Cerebellar nuclear complex (tissue), 1 donor: ENCODE measurements around the gene BBX.
"Not testable (repeated sequence)": the region's sequence is repeated elsewhere in the genome, so short reads cannot be mapped to it uniquely, and the experiment has no call there.

Source experiments
- DNase-seq, 2 experiments: peaks; one replicate each; lab custom pipeline; 2025; lab: John Stamatoyannopoulos, UW

Gene BBX

DNA sequence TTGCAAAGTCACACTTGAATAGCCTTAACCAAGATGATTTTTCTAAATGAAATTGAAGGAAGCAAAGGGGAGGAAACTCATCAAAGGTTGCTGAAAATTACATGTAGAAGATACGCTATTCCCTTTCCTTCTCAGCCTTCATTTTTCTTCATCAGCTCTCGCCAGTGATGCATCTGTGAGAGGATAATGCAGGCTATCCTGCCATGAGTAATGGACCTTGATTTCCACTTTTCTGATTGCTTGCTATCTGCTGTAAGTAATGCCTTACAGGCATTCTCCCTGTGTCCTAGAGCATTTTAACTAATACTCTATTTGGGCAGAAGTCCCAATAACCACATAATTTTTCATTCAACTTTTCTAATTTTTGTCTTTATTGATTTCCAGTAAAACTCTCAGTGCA is 162.6 kb downstream of the BBX start:
- no peak for DNase-seq

DNA sequence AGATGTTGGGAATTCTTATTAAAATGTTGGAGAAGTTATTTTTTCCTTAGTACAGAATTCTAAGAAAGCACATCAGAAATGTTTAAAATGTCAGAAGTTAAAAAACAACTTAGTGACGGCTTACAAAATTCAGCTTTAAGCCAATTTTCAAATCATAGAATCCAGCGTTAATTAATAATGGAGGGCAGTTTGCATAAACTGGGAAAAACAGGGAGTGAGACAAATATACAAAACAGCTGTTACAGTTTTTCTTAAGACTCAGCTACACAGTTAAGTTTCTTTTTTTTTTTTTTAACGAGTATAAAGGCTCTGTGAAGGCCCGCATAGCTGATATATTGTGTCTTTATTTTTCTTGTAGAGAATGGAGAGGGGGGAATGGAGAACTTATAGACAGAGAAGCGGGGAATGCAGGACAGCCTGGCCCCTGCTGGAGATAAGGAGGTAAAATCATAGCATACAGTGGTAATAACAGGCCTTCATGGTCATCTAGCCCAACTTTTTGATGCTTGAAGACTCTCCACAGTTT is 164.4 kb downstream of the BBX start:
- DNase-seq, result no peak

- no peak for DNase-seq
These were observed 166.6 kb downstream of the BBX start for GRCh38 chr3:107689355-107689754.

GRCh38 chr3:107690522-107691138 is 167.9 kb downstream of the BBX start:
- DNase-seq, result no peak

DNA sequence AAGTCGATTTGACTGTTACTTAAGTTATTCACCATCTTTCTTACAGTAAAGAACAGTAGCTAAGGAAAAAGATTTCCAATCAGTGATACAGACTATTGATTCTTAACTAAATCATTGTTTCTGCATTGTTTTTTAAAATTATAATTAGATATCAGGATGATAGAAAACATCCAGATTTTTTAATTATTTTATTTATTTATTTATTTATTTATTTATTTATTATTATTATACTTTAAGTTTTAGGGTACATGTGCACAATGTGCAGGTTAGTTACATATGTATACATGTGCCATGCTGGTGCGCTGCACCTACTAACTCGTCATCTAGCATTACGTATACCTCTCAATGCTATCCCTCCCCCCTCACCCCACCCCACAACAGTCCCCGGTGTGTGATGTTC is 169.2 kb downstream of the BBX start:
- DNase-seq, result not testable (repeated sequence)

DNA sequence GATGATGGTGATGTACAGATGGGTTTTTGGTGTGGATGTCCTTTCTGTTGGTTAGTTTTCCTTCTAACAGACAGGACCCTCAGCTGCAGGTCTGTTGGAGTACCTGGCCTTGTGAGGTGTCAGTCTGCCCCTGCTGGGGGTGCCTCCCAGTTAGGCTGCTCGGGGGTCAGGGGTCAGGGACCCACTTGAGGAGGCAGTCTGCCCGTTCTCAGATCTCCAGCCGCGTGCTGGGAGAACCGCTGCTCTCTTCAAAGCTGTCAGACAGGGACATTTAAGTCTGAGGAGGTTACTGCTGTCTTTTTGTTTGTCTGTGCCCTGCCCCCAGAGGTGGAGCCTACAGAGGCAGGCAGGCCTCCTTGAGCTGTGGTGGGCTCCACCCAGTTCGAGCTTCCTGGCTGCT is 174.6 kb downstream of the BBX start:
- DNase-seq, result not testable (repeated sequence)

DNA sequence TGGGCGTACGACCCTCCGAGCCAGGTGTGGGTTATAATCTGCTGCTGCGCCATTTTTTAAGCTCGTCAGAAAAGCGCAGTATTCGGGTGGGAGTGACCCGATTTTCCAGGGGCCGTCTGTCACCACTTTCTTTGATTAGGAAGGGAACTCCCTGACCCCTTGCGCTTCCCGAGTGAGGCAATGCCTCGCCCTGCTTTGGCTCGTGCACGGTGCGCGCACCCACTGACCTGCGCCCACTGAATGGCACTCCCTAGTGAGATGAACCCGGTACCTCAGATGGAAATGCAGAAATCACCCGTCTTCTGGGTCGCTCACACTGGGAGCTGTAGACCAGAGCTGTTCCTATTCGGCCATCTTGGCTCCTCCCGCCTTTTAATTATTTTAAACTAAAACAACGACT is 175.1 kb downstream of the BBX start:
- DNase-seq, result not testable (repeated sequence)

GRCh38 chr3:107699682-107700081 is 176.9 kb downstream of the BBX start:
- no peak for DNase-seq

DNA sequence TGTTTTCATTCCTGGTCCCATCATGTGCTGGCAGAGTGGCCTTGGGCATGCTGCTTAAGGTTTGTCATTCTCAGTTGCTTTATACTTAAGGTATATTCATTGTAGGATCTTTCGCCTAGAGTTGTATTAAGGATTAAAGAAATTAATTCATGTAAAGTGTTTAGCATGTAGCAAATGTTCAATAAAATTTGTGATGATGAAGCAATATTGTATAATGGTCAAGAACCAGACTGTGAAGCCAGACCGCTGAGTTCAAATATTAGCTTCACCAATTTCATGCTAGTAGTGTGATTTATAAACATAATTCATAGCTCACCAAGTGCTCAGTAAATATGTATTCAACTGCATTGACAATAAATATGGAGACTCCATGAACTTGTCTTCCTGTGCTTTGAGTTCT is 178.5 kb downstream of the BBX start:
- no peak for DNase-seq

DNA sequence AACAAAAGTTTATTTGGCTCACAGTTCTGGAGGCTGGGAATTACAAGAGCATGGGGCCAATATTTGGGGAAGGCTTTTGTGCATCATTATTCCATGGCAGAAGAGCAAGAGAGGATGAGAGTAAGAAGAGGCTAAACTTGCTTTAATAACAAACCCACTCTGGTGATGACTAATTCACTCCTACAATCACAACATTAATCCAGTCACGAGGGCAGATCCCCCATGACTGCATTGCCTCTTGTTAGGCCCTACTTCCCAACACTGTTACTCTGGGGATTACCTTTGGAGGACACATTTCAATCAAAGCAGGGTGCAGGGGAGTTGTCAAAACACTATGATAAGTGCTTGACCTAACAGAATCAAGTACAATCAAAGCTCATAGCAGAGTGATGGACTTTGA is 181.7 kb downstream of the BBX start:
- DNase-seq, result no peak

DNA sequence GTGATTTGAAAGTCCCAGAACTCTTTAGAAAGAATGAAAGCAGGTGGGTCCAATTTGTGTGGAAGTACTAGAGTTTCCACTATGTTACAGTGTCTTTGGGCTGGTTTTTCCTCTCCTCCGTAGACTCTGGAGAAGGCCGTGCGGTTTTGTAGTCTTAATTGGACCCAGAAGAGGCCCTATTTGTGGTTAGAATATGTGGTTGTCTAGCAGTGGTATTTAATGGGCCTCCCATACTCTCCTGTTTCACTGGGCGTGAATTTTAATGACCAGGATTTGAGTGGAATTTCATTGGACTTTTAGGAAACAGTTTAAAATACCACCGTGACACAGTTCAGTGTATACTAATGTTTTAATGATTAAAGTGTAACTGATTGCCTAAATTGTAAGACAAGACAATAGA is 182.3 kb downstream of the BBX start:
- DNase-seq, result no peak

DNA sequence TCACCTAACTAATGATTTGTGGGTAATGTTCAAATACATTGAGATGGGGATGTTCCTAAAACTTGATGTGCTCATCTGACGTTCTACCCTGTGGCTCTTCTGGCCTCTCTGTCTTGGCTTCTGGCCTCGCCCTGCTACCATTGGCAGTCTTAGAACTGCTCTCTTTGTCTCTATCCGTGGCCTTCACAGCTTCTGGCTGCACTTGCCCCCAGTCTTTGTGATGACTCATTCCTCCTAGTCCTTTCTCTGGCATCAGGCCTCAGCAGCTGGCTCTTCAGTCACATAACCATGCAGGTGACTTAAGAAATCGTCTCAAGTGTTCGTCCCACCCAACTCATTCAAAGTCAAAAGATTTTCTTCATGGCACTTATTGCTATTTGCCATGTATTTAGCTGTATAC is 188.1 kb downstream of the BBX start:
- no peak for DNase-seq

- DNase-seq, result no peak
These were observed 194.0 kb downstream of the BBX start for GRCh38 chr3:107716734-107717133.

GRCh38 chr3:107718547-107718946 is 195.8 kb downstream of the BBX start:
- no peak for DNase-seq

DNA sequence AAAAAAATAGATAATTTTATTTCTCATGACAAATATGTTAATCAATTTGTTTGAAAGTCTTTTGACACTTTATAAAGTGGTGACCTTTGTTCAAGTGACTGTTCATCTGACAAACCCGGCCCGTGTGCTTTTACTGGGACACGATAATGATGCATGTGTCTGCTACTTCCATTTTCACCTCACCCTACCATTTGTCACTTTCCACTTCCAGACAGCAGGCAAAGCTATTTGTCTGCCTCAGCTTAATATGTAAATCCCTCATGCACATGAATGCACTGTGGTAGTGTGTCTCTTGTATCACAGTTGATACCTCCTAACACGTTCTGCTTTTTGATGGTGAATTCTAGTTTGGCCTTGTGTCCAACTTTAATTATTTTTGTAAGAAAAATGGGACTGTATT is 204.3 kb downstream of the BBX start:
- no peak for DNase-seq

- DNase-seq, result no peak
These were observed 206.9 kb downstream of the BBX start for GRCh38 chr3:107729686-107730085.

- no peak for DNase-seq
These were observed 211.6 kb downstream of the BBX start for GRCh38 chr3:107734317-107734716.

DNA sequence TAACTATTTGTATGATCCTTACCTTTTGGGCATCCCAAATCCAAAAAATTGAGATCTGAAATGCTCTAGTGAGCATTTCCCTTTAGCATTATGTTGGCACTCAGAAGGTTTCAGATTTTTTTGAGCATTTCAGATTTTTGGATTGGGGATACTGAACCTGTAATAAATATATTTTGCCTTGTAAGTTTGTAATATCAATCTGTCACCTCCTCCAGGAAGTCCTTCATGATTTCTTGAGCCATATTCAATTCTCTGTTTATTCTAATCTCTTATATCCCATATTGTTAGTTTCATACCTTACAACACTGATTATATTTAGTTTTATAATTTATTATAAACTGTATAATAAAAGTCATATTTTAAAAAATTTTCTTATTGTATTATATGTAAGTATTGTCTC is 215.2 kb downstream of the BBX start:
- no peak for DNase-seq

- no peak for DNase-seq
These were observed 215.9 kb downstream of the BBX start for GRCh38 chr3:107738486-107739183.

- no peak for DNase-seq
These were observed 216.5 kb downstream of the BBX start for GRCh38 chr3:107739227-107739626.

- no peak for DNase-seq
These were observed 218.5 kb downstream of the BBX start for GRCh38 chr3:107740992-107741896.

GRCh38 chr3:107745354-107745753 is 222.6 kb downstream of the BBX start:
- no peak for DNase-seq
